Prostate gland (tissue), 2 donors: ENCODE data around the gene BBOX1.

Experiments used
- POLR2A ChIP-seq: fragments of 450-650 bp; IDR thresholded peaks from one replicate; pipeline ENCODE4 v1.6.1; 2016; ENCODE audit warnings: antibody characterized with exemption, mild to moderate bottlenecking
- POLR2AphosphoS5 ChIP-seq: sonication (generic); formaldehyde crosslinking; IDR thresholded peaks from one replicate; pipeline ENCODE4 v1.6.1; 2017; ENCODE audit warnings: antibody characterized with exemption
- TF ChIP-seq, protein P1 (sequence below), 4 experiments: fragments of 200-600 bp in 2 of 4; fragments of 450-650 bp in 2 of 4; sonication (generic) in 2 of 4; IDR thresholded peaks; 1 replicate in 3 of 4; 2 replicates in 1 of 4; pipeline ENCODE4 v1.5.1; 2016 to 2019; ENCODE audit warnings: antibody characterized with exemption in 4 of 4, mild to moderate bottlenecking in 2 of 4, moderate library complexity in 2 of 4

DNA sequence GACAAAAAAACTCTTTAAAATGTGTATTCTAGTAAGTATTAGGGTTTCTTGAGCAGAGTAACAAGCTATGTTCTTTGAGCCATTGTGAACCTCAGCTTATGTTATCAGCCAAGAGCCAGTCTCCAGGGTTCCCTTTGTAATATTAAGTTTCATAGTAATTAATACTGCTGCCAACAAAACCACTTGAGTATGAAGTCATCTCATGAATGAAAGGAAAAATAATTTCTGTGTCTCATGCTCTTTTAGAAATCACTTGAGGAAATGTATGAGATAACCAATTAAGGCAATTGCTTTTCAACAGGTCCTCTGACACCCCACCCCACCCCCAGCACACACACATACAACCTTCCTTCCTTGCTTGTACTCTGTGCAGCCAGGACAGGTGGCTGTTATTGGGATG, 59.9 kb downstream of the BBOX1 start:
- no peak for TF ChIP-seq POLR2A
- TF ChIP-seq POLR2AphosphoS5 = no peak
- TF ChIP-seq, protein P1, sequence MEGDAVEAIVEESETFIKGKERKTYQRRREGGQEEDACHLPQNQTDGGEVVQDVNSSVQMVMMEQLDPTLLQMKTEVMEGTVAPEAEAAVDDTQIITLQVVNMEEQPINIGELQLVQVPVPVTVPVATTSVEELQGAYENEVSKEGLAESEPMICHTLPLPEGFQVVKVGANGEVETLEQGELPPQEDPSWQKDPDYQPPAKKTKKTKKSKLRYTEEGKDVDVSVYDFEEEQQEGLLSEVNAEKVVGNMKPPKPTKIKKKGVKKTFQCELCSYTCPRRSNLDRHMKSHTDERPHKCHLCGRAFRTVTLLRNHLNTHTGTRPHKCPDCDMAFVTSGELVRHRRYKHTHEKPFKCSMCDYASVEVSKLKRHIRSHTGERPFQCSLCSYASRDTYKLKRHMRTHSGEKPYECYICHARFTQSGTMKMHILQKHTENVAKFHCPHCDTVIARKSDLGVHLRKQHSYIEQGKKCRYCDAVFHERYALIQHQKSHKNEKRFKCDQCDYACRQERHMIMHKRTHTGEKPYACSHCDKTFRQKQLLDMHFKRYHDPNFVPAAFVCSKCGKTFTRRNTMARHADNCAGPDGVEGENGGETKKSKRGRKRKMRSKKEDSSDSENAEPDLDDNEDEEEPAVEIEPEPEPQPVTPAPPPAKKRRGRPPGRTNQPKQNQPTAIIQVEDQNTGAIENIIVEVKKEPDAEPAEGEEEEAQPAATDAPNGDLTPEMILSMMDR (IDR thresholded peaks at IDR 0.05) = no peak
